Measurements from ENCODE around the gene FGD3. TPM values are rescaled to one million over a fixed set of nuclear protein-coding genes. Genes with fewer than 3 reads are reported as not detected.
A peak's percentile ranks its signal among the peaks of the same experiment; 100 is the strongest.

The FGD3 gene
- total RNA-seq, 2 experiments from 2014 or later, result 57.7 to 58.8 TPM

- Mint-ChIP-seq H3K27ac (peak overlapping the region; percentile 93), H3K36me3 (ENCODE audit: low read depth) (peaks cover 48% of the 10 kb centered on the region), H3K4me1 (ENCODE audit: low read depth) (peaks cover 48% of the 10 kb centered on the region), H3K4me3 (no peak overlapping the region), H3K9me3 (peaks cover 13% of the 10 kb centered on the region), H3K27me3 (ENCODE audit: low read depth) (no peaks in the 10 kb centered on the region)
- CTCF ChIA-PET, result interaction anchor here (0.6 to 1.5 kb wide), 3 partner anchors 13 to 145 kb away, joined by 3 to 7 read pairs (median 3); no protein-coding TSS in a partner anchor
- intact Hi-C loops (cut with micrococcal nuclease), result no loop called here
- no peak for DNase-seq
Observed at GRCh38 chr9:92962303-92962649, 15.0 kb downstream of the FGD3 start.

- no peaks in the 10 kb centered on the region for H3K27me3 Mint-ChIP-seq (ENCODE audit: low read depth)
- peaks cover 50% of the 10 kb centered on the region for H3K4me1 Mint-ChIP-seq (ENCODE audit: low read depth)
- CTCF ChIA-PET, result interaction anchor here (0.6 to 1.5 kb wide), 5 partner anchors 13 to 145 kb away, joined by 3 to 7 read pairs (median 3); no protein-coding TSS in a partner anchor
- no peak overlapping the region for H3K4me3 Mint-ChIP-seq
- peak overlapping the region; percentile 93 for H3K27ac Mint-ChIP-seq
- peaks cover 13% of the 10 kb centered on the region for H3K9me3 Mint-ChIP-seq
- H3K36me3 Mint-ChIP-seq (ENCODE audit: low read depth), result peaks cover 50% of the 10 kb centered on the region
- DNase-seq, result no peak
- intact Hi-C loops (cut with micrococcal nuclease), result no loop called here
Observed at GRCh38 chr9:92962846-92963245, 15.5 kb downstream of the FGD3 start.

GRCh38 chr9:92963831-92964606 lies 16.7 kb downstream of the FGD3 start:
- intact Hi-C loops (cut with micrococcal nuclease), result loop anchor here (1.0 to 2.0 kb wide), 5 partner anchors 10 to 182 kb away; no protein-coding TSS in a partner anchor
- H3K36me3 Mint-ChIP-seq (ENCODE audit: low read depth), result peaks cover 54% of the 10 kb centered on the region
- peak overlapping the region; percentile 100 for H3K27ac Mint-ChIP-seq
- CTCF ChIA-PET, result interaction anchor here (1.5 to 1.8 kb wide), 2 partner anchors 10 to 143 kb away, joined by 7 to 8 read pairs; no protein-coding TSS in a partner anchor
- H3K9me3 Mint-ChIP-seq, result peaks cover 13% of the 10 kb centered on the region
- H3K27me3 Mint-ChIP-seq (ENCODE audit: low read depth), result no peaks in the 10 kb centered on the region
- H3K4me3 Mint-ChIP-seq, result peak overlapping the region; percentile 99
- peak; percentile 86 for DNase-seq
- peaks cover 56% of the 10 kb centered on the region for H3K4me1 Mint-ChIP-seq (ENCODE audit: low read depth)

GRCh38 chr9:92964607-92965060 lies 17.3 kb downstream of the FGD3 start:
- intact Hi-C loops (cut with micrococcal nuclease), result loop anchor here (1.0 to 2.0 kb wide), 5 partner anchors 10 to 182 kb away; no protein-coding TSS in a partner anchor
- Mint-ChIP-seq H3K4me3 (peak overlapping the region; percentile 99), H3K27ac (peak overlapping the region; percentile 100), H3K4me1 (ENCODE audit: low read depth) (peaks cover 61% of the 10 kb centered on the region), H3K9me3 (peaks cover 13% of the 10 kb centered on the region), H3K27me3 (ENCODE audit: low read depth) (no peaks in the 10 kb centered on the region), H3K36me3 (ENCODE audit: low read depth) (peaks cover 54% of the 10 kb centered on the region)
- CTCF ChIA-PET, result interaction anchor here (0.9 to 1.8 kb wide), 2 partner anchors 10 to 38 kb away, joined by 5 to 8 read pairs; no protein-coding TSS in a partner anchor
- DNase-seq, result no peak

- Mint-ChIP-seq H3K9me3 (peaks cover 13% of the 10 kb centered on the region), H3K4me1 (ENCODE audit: low read depth) (peaks cover 61% of the 10 kb centered on the region), H3K4me3 (peak overlapping the region; percentile 99), H3K27me3 (ENCODE audit: low read depth) (no peaks in the 10 kb centered on the region), H3K36me3 (ENCODE audit: low read depth) (peaks cover 53% of the 10 kb centered on the region), H3K27ac (peak overlapping the region; percentile 100)
- peak; percentile 64 for DNase-seq
- CTCF ChIA-PET, result interaction anchor here (0.7 to 1.8 kb wide), 4 partner anchors 8 to 95 kb away, joined by 4 to 12 read pairs (median 6); no protein-coding TSS in a partner anchor
- intact Hi-C loops (cut with micrococcal nuclease), result loop anchor here (2.0 kb wide), 1 partner anchor 130 kb away; no protein-coding TSS in a partner anchor
Observed at GRCh38 chr9:92965061-92965758, 17.9 kb downstream of the FGD3 start.

- peaks cover 53% of the 10 kb centered on the region for H3K36me3 Mint-ChIP-seq (ENCODE audit: low read depth)
- H3K27ac Mint-ChIP-seq, result peak overlapping the region; percentile 100
- peak; percentile 31 for DNase-seq
- H3K4me1 Mint-ChIP-seq (ENCODE audit: low read depth), result peaks cover 63% of the 10 kb centered on the region
- CTCF ChIA-PET, result interaction anchor here (0.7 to 1.7 kb wide), 4 partner anchors 9 to 94 kb away, joined by 4 to 12 read pairs (median 4); no protein-coding TSS in a partner anchor
- no peaks in the 10 kb centered on the region for H3K27me3 Mint-ChIP-seq (ENCODE audit: low read depth)
- H3K9me3 Mint-ChIP-seq, result peaks cover 13% of the 10 kb centered on the region
- intact Hi-C loops (cut with micrococcal nuclease), result loop anchor here (2.0 kb wide), 1 partner anchor 129 kb away; no protein-coding TSS in a partner anchor
- peak overlapping the region; percentile 99 for H3K4me3 Mint-ChIP-seq
Observed at GRCh38 chr9:92965759-92966517, 18.6 kb downstream of the FGD3 start.

GRCh38 chr9:92966518-92966800 lies 19.1 kb downstream of the FGD3 start:
- CTCF ChIA-PET, result interaction anchor here (0.7 to 1.7 kb wide), 3 partner anchors 9 to 37 kb away, joined by 3 to 12 read pairs (median 4); no protein-coding TSS in a partner anchor
- Mint-ChIP-seq H3K4me1 (ENCODE audit: low read depth) (peaks cover 62% of the 10 kb centered on the region), H3K4me3 (peak overlapping the region; percentile 99), H3K36me3 (ENCODE audit: low read depth) (peaks cover 51% of the 10 kb centered on the region), H3K9me3 (peaks cover 8% of the 10 kb centered on the region), H3K27ac (peak overlapping the region; percentile 100), H3K27me3 (ENCODE audit: low read depth) (no peaks in the 10 kb centered on the region)
- peak; percentile 21 for DNase-seq
- intact Hi-C loops (cut with micrococcal nuclease), result no loop called here

GRCh38 chr9:92968081-92968480 lies 20.8 kb downstream of the FGD3 start:
- peak overlapping the region; percentile 100 for H3K27ac Mint-ChIP-seq
- peak; percentile 77 for DNase-seq
- no peaks in the 10 kb centered on the region for H3K27me3 Mint-ChIP-seq (ENCODE audit: low read depth)
- H3K4me1 Mint-ChIP-seq (ENCODE audit: low read depth), result peaks cover 67% of the 10 kb centered on the region
- CTCF ChIA-PET, result interaction anchor here (1.0 to 2.0 kb wide), 2 partner anchors 11 to 14 kb away, joined by 3 to 10 read pairs; no protein-coding TSS in a partner anchor
- peaks cover 51% of the 10 kb centered on the region for H3K36me3 Mint-ChIP-seq (ENCODE audit: low read depth)
- intact Hi-C loops (cut with micrococcal nuclease), result loop anchor here (2.0 kb wide), 1 partner anchor 97 kb away; no protein-coding TSS in a partner anchor
- H3K4me3 Mint-ChIP-seq, result peak overlapping the region; percentile 99
- H3K9me3 Mint-ChIP-seq, result no peaks in the 10 kb centered on the region

- Mint-ChIP-seq H3K27ac (peak overlapping the region; percentile 100), H3K36me3 (ENCODE audit: low read depth) (peaks cover 44% of the 10 kb centered on the region), H3K9me3 (no peaks in the 10 kb centered on the region), H3K4me3 (peak overlapping the region; percentile 99), H3K4me1 (ENCODE audit: low read depth) (peaks cover 78% of the 10 kb centered on the region), H3K27me3 (ENCODE audit: low read depth) (no peaks in the 10 kb centered on the region)
- no peak for DNase-seq
- CTCF ChIA-PET, result interaction anchor here (1.0 kb wide), 1 partner anchor 117 kb away, joined by 4 read pairs; no protein-coding TSS in a partner anchor
- intact Hi-C loops (cut with micrococcal nuclease), result loop anchor here (1.0 to 2.0 kb wide), 3 partner anchors 19 to 165 kb away; partner anchors contain the start of gene NINJ1
Observed at GRCh38 chr9:92969516-92970466, 22.5 kb downstream of the FGD3 start.

- H3K4me1 Mint-ChIP-seq (ENCODE audit: low read depth), result peaks cover 83% of the 10 kb centered on the region
- H3K36me3 Mint-ChIP-seq (ENCODE audit: low read depth), result peaks cover 39% of the 10 kb centered on the region
- intact Hi-C loops (cut with micrococcal nuclease), result no loop called here
- DNase-seq, result peak; percentile 49
- peak overlapping the region; percentile 99 for H3K4me3 Mint-ChIP-seq
- no peaks in the 10 kb centered on the region for H3K9me3 Mint-ChIP-seq
- CTCF ChIA-PET, result interaction anchor here (2.0 kb wide), 1 partner anchor 14 kb away, joined by 5 read pairs; no protein-coding TSS in a partner anchor
- no peaks in the 10 kb centered on the region for H3K27me3 Mint-ChIP-seq (ENCODE audit: low read depth)
- peak overlapping the region; percentile 100 for H3K27ac Mint-ChIP-seq
Observed at GRCh38 chr9:92970467-92970923, 23.2 kb downstream of the FGD3 start.
